ENCODE measurements around the gene PTGR1. TPM values are rescaled to one million over a fixed set of nuclear protein-coding genes. Genes with fewer than 3 reads are reported as not detected.
"Not testable (repeated sequence)": the region's sequence is repeated elsewhere in the genome, so short reads cannot be mapped to it uniquely, and the experiment has no call there.

Gene PTGR1
- total and polyA plus RNA-seq, 2 donors, result 8.0 to 16.5 TPM

DNA sequence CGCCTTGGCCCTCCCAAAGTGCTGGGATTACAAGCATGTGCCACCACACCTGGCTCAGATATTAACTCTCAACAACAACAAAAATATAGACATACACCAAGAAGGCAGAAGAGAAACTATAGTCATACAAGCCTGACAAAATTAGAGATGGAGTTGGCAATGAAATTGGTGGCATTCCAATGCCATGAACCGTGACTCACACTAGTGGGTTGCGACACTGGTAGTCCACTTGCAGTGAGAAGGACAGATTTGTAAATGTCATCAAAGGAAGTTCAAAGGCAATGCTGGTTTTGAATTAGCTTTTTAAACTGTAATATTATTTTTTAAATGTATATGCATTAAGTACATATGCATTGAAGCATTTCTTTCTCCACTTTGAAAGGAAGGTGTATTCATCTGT is 23.2 kb upstream of the PTGR1 start:
- Histone ChIP-seq H3K4me3 (ENCODE audit: low read length in 2 of 2) (no peak overlapping the region), H3K4me1 (ENCODE audit: control insufficient read depth in 2 of 2, insufficient read depth in 2 of 2, low read length in 2 of 2) (no peaks in the 10 kb centered on the region), H3K27ac (ENCODE audit: low read depth in 1 of 2, low read length in 1 of 2) (no peak overlapping the region), H3K9me3 (ENCODE audit: control insufficient read depth in 2 of 2, insufficient read depth in 1 of 2, low read length in 1 of 2) (no peaks in the 10 kb centered on the region), H3K27me3 (ENCODE audit: control insufficient read depth in 2 of 2, insufficient read depth in 1 of 2, low read length in 1 of 2) (no peaks in the 10 kb centered on the region), H3K36me3 (ENCODE audit: control insufficient read depth in 2 of 2, insufficient read depth in 2 of 2, low read length in 1 of 2) (no peaks in the 10 kb centered on the region)
- no peak for DNase-seq (ENCODE audit: low read depth in 6 of 9, low spot score in 9 of 9)
- 95% methylated on average over 3 of the region's 3 CpGs for WGBS

- DNase-seq (ENCODE audit: low read depth in 6 of 9, low spot score in 9 of 9), result peak in 1 of 9 donors; percentile 31
- H3K36me3 ChIP-seq (ENCODE audit: control insufficient read depth in 2 of 2, insufficient read depth in 2 of 2, low read length in 1 of 2), result no peaks in the 10 kb centered on the region
- no peaks in the 10 kb centered on the region for H3K27me3 ChIP-seq (ENCODE audit: control insufficient read depth in 2 of 2, insufficient read depth in 1 of 2, low read length in 1 of 2)
- H3K4me3 ChIP-seq (ENCODE audit: low read length in 2 of 2), result no peak overlapping the region
- WGBS, result 44% methylated on average over 2 of the region's 2 CpGs
- H3K9me3 ChIP-seq (ENCODE audit: control insufficient read depth in 2 of 2, insufficient read depth in 1 of 2, low read length in 1 of 2), result no peaks in the 10 kb centered on the region
- H3K4me1 ChIP-seq (ENCODE audit: control insufficient read depth in 2 of 2, insufficient read depth in 2 of 2, low read length in 2 of 2), result no peaks in the 10 kb centered on the region
- H3K27ac ChIP-seq (ENCODE audit: low read depth in 1 of 2, low read length in 1 of 2), result no peak overlapping the region
Measured at GRCh38 chr9:111621895-111622480, 22.5 kb upstream of the PTGR1 start.

GRCh38 chr9:111617349-111617748 is 17.9 kb upstream of the PTGR1 start:
- not testable (repeated sequence) for H3K4me1 ChIP-seq (ENCODE audit: control insufficient read depth in 2 of 2, insufficient read depth in 2 of 2, low read length in 2 of 2); H3K36me3 ChIP-seq (ENCODE audit: control insufficient read depth in 2 of 2, insufficient read depth in 2 of 2, low read length in 1 of 2); H3K27ac ChIP-seq (ENCODE audit: low read depth in 1 of 2, low read length in 1 of 2); DNase-seq (ENCODE audit: low read depth in 6 of 9, low spot score in 9 of 9); H3K4me3 ChIP-seq (ENCODE audit: low read length in 2 of 2); H3K9me3 ChIP-seq (ENCODE audit: control insufficient read depth in 2 of 2, insufficient read depth in 1 of 2, low read length in 1 of 2); H3K27me3 ChIP-seq (ENCODE audit: control insufficient read depth in 2 of 2, insufficient read depth in 1 of 2, low read length in 1 of 2)
- 98% methylated on average over 29 of the region's 29 CpGs for WGBS

GRCh38 chr9:111615928-111616327 is 16.5 kb upstream of the PTGR1 start:
- Histone ChIP-seq H3K27ac (ENCODE audit: low read depth in 1 of 2, low read length in 1 of 2) (no peak overlapping the region), H3K4me3 (ENCODE audit: low read length in 2 of 2) (no peak overlapping the region)

DNA sequence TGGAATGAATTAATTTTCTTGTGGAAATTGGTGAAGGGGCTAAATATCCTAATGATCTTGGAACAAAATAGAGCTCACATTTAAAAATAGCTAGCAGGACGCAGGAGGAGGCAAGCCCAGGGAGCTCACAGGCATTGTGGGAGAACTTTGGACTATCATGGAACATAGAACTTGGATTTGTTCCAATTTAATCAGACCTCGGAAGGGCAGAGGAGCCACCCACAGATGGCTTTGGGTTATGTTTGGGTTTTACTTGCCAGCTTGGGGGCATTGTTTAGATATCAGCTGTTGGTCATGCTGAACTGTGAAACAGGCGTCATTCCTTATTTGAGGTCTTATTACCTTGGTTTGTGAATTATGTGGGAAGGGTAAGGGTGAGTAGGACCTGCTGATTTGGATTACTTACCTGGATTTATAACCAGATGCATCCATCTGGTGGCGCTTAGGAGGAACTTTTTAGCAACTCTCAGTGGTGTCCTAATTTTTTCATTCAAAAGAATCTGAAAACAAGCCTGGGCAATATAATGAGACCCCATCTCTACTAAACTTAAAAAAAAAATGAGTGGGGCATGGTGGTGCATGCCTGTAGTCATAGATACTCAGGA is 14.1 kb upstream of the PTGR1 start:
- DNase-seq (ENCODE audit: low read depth in 6 of 9, low spot score in 9 of 9), result no peak
- no peak overlapping the region for H3K4me3 ChIP-seq (ENCODE audit: low read length in 2 of 2)
- H3K9me3 ChIP-seq (ENCODE audit: control insufficient read depth in 2 of 2, insufficient read depth in 1 of 2, low read length in 1 of 2), result no peaks in the 10 kb centered on the region
- WGBS, result 84% methylated on average over 4 of the region's 4 CpGs
- H3K27me3 ChIP-seq (ENCODE audit: control insufficient read depth in 2 of 2, insufficient read depth in 1 of 2, low read length in 1 of 2), result peaks cover 0 to 2% of the 10 kb centered on the region in 2 donors
- no peaks in the 10 kb centered on the region for H3K4me1 ChIP-seq (ENCODE audit: control insufficient read depth in 2 of 2, insufficient read depth in 2 of 2, low read length in 2 of 2)
- no peaks in the 10 kb centered on the region for H3K36me3 ChIP-seq (ENCODE audit: control insufficient read depth in 2 of 2, insufficient read depth in 2 of 2, low read length in 1 of 2)
- H3K27ac ChIP-seq (ENCODE audit: low read depth in 1 of 2, low read length in 1 of 2), result no peak overlapping the region

More at GRCh38 chr9:111615928-111616327, 16.5 kb upstream of the PTGR1 start:
- WGBS, result 83% methylated on average over 3 of the region's 3 CpGs
- Histone ChIP-seq H3K4me1 (ENCODE audit: control insufficient read depth in 2 of 2, insufficient read depth in 2 of 2, low read length in 2 of 2) (no peaks in the 10 kb centered on the region), H3K36me3 (ENCODE audit: control insufficient read depth in 2 of 2, insufficient read depth in 2 of 2, low read length in 1 of 2) (no peaks in the 10 kb centered on the region), H3K9me3 (ENCODE audit: control insufficient read depth in 2 of 2, insufficient read depth in 1 of 2, low read length in 1 of 2) (no peaks in the 10 kb centered on the region), H3K27me3 (ENCODE audit: control insufficient read depth in 2 of 2, insufficient read depth in 1 of 2, low read length in 1 of 2) (peaks cover 0 to 2% of the 10 kb centered on the region in 2 donors)
- no peak for DNase-seq (ENCODE audit: low read depth in 6 of 9, low spot score in 9 of 9)

GRCh38 chr9:111610845-111611244 is 11.4 kb upstream of the PTGR1 start:
- Histone ChIP-seq H3K36me3 (ENCODE audit: control insufficient read depth in 2 of 2, insufficient read depth in 2 of 2, low read length in 1 of 2) (no peaks in the 10 kb centered on the region), H3K4me3 (ENCODE audit: low read length in 2 of 2) (no peak overlapping the region), H3K9me3 (ENCODE audit: control insufficient read depth in 2 of 2, insufficient read depth in 1 of 2, low read length in 1 of 2) (no peaks in the 10 kb centered on the region), H3K27me3 (ENCODE audit: control insufficient read depth in 2 of 2, insufficient read depth in 1 of 2, low read length in 1 of 2) (peaks cover 0 to 2% of the 10 kb centered on the region in 2 donors), H3K4me1 (ENCODE audit: control insufficient read depth in 2 of 2, insufficient read depth in 2 of 2, low read length in 2 of 2) (no peaks in the 10 kb centered on the region), H3K27ac (ENCODE audit: low read depth in 1 of 2, low read length in 1 of 2) (no peak overlapping the region)
- WGBS, result 94% methylated on average over 7 of the region's 7 CpGs
- no peak for DNase-seq (ENCODE audit: low read depth in 6 of 9, low spot score in 9 of 9)

- no peak for DNase-seq (ENCODE audit: low read depth in 6 of 9, low spot score in 9 of 9)
- Histone ChIP-seq H3K36me3 (ENCODE audit: control insufficient read depth in 2 of 2, insufficient read depth in 2 of 2, low read length in 1 of 2) (no peaks in the 10 kb centered on the region), H3K4me1 (ENCODE audit: control insufficient read depth in 2 of 2, insufficient read depth in 2 of 2, low read length in 2 of 2) (no peaks in the 10 kb centered on the region), H3K4me3 (ENCODE audit: low read length in 2 of 2) (no peak overlapping the region), H3K9me3 (ENCODE audit: control insufficient read depth in 2 of 2, insufficient read depth in 1 of 2, low read length in 1 of 2) (no peaks in the 10 kb centered on the region), H3K27me3 (ENCODE audit: control insufficient read depth in 2 of 2, insufficient read depth in 1 of 2, low read length in 1 of 2) (peaks cover 0 to 2% of the 10 kb centered on the region in 2 donors), H3K27ac (ENCODE audit: low read depth in 1 of 2, low read length in 1 of 2) (no peak overlapping the region)
- WGBS, result 73% methylated on average over 5 of the region's 5 CpGs
Measured at GRCh38 chr9:111610149-111610548, 10.7 kb upstream of the PTGR1 start.

DNA sequence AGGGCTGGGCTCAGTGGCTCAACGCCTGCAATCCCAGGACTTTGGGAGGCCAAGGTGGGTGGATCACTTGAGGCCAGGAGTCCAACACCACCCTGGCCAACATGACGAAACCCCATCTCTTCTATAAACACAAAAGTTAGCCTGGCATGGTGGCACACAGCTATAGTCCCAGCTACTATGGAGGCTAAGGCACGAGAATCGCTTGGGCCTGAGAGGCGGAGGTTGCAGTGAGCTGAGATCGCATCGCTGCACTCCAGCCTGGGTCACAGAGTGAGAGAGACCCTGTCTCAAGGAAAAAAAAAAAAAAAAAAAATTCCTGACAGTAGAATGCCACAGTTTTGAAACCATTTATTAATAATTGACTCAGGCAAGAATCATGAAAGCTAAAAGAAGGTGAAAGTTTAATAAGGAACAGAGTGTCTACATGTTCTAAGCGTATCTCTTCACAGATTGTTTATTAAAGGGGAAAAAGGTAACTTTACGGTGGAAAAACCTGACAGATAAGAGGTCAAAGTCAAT is 5.7 kb upstream of the PTGR1 start:
- no peak overlapping the region for H3K27ac ChIP-seq (ENCODE audit: low read depth in 1 of 2, low read length in 1 of 2)
- no peaks in the 10 kb centered on the region for H3K9me3 ChIP-seq (ENCODE audit: control insufficient read depth in 2 of 2, insufficient read depth in 1 of 2, low read length in 1 of 2)
- H3K4me1 ChIP-seq (ENCODE audit: control insufficient read depth in 2 of 2, insufficient read depth in 2 of 2, low read length in 2 of 2), result no peaks in the 10 kb centered on the region
- WGBS, result 97% methylated on average over 9 of the region's 9 CpGs
- DNase-seq (ENCODE audit: low read depth in 6 of 9, low spot score in 9 of 9), result no peak
- H3K36me3 ChIP-seq (ENCODE audit: control insufficient read depth in 2 of 2, insufficient read depth in 2 of 2, low read length in 1 of 2), result no peaks in the 10 kb centered on the region
- H3K4me3 ChIP-seq (ENCODE audit: low read length in 2 of 2), result no peak overlapping the region
- H3K27me3 ChIP-seq (ENCODE audit: control insufficient read depth in 2 of 2, insufficient read depth in 1 of 2, low read length in 1 of 2), result peaks cover 9 to 22% of the 10 kb centered on the region in 2 donors

DNA sequence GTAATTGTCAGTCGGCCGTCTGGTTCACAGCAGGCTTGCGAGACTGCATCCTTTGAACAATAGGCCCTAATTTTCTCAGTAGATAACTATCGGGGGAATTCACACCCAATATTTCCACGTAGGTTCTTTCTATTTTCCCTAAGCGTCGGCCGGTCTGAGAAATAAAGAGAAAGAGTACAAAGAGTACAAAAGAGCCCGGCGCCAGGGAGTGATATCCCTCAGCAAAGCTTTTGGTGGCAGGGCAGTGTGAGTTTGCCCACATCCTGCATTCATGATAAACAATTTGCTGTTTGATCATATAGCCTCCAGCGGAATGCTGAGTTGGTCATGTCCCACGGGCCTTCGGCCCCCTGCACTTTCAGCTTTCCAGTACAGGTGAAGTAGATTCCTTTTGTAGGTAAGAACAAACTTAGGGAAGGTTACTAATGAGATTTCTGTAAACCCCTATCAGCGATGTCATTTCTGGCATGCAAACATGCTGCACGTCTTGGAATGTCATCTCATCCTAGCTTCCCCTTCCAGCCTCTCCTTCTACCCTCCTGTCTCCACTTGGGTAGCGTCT is 4.7 kb upstream of the PTGR1 start:
- Histone ChIP-seq H3K4me1 (ENCODE audit: control insufficient read depth in 2 of 2, insufficient read depth in 2 of 2, low read length in 2 of 2) (peaks cover 0 to 3% of the 10 kb centered on the region in 2 donors), H3K9me3 (ENCODE audit: control insufficient read depth in 2 of 2, insufficient read depth in 1 of 2, low read length in 1 of 2) (no peaks in the 10 kb centered on the region), H3K4me3 (ENCODE audit: low read length in 2 of 2) (no peak overlapping the region), H3K27me3 (ENCODE audit: control insufficient read depth in 2 of 2, insufficient read depth in 1 of 2, low read length in 1 of 2) (peaks cover 19 to 32% of the 10 kb centered on the region in 2 donors), H3K27ac (ENCODE audit: low read depth in 1 of 2, low read length in 1 of 2) (no peak overlapping the region), H3K36me3 (ENCODE audit: control insufficient read depth in 2 of 2, insufficient read depth in 2 of 2, low read length in 1 of 2) (no peaks in the 10 kb centered on the region)
- DNase-seq (ENCODE audit: low read depth in 6 of 9, low spot score in 9 of 9), result no peak
- WGBS, result 95% methylated on average over 16 of the region's 16 CpGs
